GM08714 (cell line): Measurements from ENCODE around the gene CSTPP1.
A peak's percentile ranks its signal among the peaks of the same experiment; 100 is the strongest.
"Not testable (repeated sequence)": the region's sequence is repeated elsewhere in the genome, so short reads cannot be mapped to it uniquely, and the experiment has no call there.

Source experiments
- H3K4me3 ChIP-seq: fragments of 200-500 bp; sonication (Bioruptor generic); 2 replicates; pipeline ENCODE4 v1.5.1; 2014; ENCODE audit warnings: mild to moderate bottlenecking, low read length, inconsistent platforms
- ZNF274 ChIP-seq: IDR thresholded peaks from 2 replicates; pipeline ENCODE4 v1.6.1; 2012; ENCODE audit warnings: mild to moderate bottlenecking, low read depth, low read length

The CSTPP1 gene

DNA sequence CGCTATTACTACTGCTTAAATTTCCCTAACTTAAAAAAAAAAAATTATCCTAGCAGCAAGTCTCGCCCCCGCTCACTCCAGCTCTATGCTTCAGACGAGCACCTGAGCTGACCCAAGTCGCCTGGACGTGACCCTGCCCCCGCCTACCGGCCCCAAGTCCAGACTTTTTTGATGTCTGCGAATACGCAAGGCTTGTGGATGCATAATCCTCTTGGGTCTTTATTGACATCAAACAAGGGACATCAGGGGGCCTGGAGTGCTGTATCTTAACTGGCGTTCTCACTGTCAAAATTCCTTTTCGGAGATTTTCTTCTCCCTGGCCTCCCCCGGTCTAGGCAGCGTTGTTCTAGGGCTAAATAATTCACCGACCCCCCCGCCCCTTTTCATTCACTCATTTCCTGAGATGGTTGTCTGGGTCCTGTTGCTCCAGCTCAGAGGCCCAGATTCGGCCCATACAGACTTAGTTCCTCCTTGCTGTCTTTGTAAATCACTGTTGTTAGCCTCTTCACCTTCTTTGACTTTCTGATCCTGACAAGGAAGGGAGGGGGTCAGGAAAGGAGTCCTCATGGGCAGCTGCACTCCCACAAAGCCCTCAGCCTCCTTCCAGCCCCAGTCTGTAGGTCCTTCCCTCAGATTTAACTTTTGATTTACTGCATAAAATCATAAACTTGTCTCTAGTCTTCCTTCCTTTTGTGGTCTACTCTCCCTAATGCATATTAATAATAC, 17.6 kb upstream of the CSTPP1 start:
- peak overlapping the region; percentile 11; the same call in 1 of the 2 replicates for H3K4me3 ChIP-seq
- no peak for TF ChIP-seq ZNF274

- H3K4me3 ChIP-seq, result no peak overlapping the region
- TF ChIP-seq ZNF274, result no peak
Measured at GRCh38 chr11:46920755-46921154, 15.8 kb upstream of the CSTPP1 start.

- not testable (repeated sequence) for H3K4me3 ChIP-seq
Measured at GRCh38 chr11:46927928-46928327, 8.6 kb upstream of the CSTPP1 start.

- not testable (repeated sequence) for H3K4me3 ChIP-seq
Measured at GRCh38 chr11:46928701-46929100, 7.9 kb upstream of the CSTPP1 start.

DNA sequence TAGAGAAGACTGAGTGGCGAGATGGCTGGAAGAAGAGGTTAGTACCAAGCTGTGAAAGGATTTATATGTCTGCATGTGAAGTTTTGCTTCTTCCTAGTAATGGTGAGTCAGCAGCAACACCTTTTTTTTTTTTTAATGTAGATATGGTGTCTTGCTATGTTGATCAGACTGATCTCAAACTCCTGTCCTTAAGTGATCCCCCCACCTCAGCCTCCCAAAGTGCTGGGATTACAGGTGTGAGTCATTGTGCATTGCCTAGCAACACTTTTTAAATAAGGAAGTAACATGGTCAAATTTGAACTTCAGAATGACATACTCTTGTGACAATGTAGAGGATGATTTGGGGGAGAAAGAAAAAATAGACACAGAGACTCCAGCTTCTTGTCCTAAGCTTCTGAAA, 6.5 kb upstream of the CSTPP1 start:
- no peak overlapping the region for H3K4me3 ChIP-seq
- no peak for TF ChIP-seq ZNF274

DNA sequence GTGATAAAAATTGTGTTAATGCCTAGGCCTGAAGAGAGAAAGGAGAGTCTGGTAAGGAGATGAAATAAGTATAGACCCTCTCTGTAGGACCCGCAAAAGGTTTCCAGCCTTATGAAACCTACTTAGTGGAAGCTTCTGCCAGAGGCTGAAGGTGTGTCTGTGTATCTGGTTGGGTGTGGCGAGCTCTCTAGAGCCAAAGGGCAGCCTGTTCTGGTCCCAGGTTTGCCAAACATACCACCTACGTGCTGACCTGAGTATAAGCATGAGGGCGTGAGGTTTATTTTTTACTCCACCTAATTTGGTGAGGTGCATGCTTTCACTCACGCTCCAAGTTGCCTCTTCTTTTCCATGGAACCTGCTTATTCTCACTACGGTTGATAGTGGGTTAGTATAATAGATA, 5.6 kb downstream of the CSTPP1 start:
- H3K4me3 ChIP-seq, result no peak overlapping the region
- TF ChIP-seq ZNF274, result no peak

GRCh38 chr11:46944356-46945075, 8.0 kb downstream of the CSTPP1 start:
- H3K4me3 ChIP-seq, result no peak overlapping the region
- TF ChIP-seq ZNF274, result no peak

- TF ChIP-seq ZNF274, result no peak
- H3K4me3 ChIP-seq, result no peak overlapping the region
Measured at GRCh38 chr11:46947399-46948077, 11.0 kb downstream of the CSTPP1 start.

DNA sequence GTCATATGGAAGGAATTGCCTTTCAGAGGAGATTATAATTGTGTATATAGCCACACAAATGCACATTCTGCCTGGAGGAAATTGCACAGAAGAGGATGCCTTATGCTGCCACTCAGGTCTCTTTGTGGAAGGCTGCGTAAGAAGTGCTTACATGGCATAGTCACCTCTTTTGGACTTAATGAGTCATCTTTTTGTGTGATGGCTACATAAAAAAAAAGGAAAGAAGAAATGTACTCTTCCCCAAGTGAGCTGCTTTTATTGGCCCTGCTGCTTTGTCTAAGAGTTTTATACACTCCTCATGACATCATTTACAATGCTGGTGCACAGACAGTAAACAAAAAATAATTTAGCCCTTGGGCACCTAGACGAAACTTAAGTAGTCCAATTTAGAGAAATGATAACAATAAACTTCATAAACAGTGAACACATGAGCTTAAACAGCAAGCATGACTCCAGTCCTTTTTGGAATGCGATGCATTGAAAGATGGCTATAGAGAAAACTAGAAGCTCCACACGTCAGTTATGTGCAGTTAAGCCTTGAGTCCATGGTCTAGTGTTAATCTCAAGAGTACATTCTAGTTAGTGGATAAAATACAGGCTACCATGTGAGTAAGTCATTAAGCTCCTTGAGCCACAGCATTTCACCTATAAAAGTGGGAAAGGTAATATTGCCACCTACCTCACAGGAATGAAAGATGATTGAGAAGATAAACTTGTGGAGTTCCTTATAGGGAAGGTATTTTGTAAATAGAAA, 12.0 kb downstream of the CSTPP1 start:
- no peak overlapping the region for H3K4me3 ChIP-seq
- no peak for TF ChIP-seq ZNF274

DNA sequence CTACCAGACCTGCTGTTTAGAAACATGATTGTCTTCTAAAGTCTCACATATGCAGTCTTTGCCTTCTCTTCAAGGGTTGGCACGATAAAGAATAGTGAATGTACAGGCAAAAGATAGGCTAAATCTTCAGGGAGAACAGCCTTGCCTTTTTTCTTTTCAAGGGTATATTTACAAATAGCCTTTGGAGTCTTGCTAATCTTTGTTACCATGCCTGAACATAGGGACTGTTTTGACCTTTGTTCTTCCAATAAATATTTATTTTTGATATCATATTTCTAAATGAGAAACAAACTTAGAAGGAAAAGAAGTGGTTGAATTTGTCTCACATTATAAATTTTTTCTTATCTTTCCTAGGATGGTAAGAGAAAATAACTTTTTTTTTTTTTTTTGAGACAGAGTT, 12.7 kb downstream of the CSTPP1 start:
- H3K4me3 ChIP-seq, result no peak overlapping the region
- TF ChIP-seq ZNF274, result no peak

DNA sequence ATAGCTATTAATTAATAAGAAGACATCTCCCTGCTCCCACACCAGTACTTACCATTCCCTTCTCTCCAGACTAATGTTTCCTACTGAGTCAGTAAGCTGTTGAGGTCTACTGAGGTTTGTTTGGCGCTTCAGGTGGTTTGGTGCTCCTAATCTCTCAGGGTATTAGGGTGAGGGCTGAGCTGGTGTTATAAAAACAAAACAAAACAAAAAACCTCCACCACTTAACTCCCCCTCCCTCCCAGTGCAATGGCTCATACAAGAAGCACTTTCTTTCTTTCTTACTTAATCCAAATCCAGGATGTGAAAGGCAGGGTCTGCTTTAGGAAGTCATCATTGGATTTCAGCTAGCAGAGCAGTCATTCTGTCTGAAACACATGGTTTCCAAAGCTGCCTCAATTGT, 15.3 kb downstream of the CSTPP1 start:
- H3K4me3 ChIP-seq, result no peak overlapping the region
- no peak for TF ChIP-seq ZNF274

DNA sequence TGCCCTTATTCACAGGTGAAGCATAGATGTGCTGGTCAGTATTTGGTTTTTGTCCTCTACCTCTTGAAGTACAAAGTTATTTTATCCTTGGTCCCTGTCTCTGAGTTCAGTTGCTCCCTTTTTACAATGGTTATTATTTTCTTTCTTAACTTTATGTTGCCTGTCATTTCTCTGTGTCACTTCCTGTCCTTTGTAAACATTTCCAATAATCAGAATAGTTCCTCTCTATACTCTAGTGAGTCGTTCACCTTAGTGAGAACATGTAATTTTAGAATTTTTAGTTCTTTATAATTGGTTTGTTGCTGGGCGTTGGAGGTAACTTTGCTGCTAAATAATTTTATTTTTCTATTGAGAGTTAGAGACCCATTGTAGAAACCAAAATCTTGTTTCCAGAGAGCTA, 16.0 kb downstream of the CSTPP1 start:
- H3K4me3 ChIP-seq, result no peak overlapping the region
- TF ChIP-seq ZNF274, result no peak

GRCh38 chr11:46953093-46953492, 16.5 kb downstream of the CSTPP1 start:
- H3K4me3 ChIP-seq, result no peak overlapping the region
- no peak for TF ChIP-seq ZNF274

DNA sequence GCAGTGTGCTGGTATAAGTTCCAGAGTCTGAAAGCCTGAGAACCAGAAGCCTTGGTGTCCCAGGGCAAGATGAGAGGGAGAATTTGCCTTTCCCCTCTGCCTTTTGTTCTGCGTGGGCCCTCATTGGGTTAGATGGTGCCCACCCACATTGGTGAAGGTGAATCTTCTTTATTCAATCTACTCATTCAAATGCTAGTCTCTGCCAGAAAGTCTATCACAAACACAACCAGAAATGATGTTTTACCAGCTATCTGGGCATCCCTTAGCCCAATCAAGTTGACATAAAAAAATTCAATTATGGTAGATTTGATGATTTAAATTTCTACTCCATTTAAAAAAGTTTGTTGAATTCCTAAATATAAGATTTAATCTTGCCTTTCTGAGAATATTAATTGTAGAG, 22.2 kb downstream of the CSTPP1 start:
- no peak overlapping the region for H3K4me3 ChIP-seq
- TF ChIP-seq ZNF274, result no peak
